NCI-H1092 (cell line): ENCODE measurements around the gene GID4.
A peak's percentile ranks its signal among the peaks of the same experiment; 100 is the strongest.

Source experiments
- DNase-seq: peaks from one replicate; lab custom pipeline; 2025; lab: John Stamatoyannopoulos, UW

GID4 gene

GRCh38 chr17:18044609-18045008, 5.4 kb downstream of the GID4 start:
- DNase-seq, result no peak

DNA sequence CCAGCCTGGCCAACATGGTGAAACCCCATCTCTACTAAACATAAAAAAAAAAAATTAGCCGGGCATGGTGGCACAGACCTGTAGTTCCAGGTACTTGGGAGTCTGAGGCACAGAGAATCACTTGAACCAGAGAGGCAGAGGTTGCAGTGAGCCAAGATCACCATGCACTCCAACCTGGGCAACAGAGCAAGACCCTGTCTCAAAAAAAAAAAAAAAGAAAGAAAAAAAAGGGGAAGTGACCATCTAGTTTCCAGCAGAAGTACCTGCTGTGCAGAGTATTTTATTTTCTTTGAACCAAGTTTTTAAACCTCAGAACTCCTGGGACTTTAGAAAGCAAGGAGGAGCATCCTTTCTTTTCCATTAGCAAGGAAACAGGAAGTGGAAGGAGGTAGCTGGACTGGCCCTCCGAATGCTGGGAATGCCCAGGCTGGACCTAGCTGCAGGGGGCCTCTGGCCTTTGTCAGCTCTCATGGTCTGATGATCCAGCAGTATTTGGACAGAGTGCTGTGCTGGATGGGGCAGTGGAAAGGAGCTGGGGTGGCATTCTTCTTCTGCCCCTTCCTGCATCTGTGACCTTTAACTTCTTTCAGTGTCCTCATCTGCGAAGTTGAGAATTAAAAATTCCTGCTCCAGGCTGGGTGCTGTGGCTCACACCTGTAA, 6.6 kb downstream of the GID4 start:
- DNase-seq, result no peak

DNA sequence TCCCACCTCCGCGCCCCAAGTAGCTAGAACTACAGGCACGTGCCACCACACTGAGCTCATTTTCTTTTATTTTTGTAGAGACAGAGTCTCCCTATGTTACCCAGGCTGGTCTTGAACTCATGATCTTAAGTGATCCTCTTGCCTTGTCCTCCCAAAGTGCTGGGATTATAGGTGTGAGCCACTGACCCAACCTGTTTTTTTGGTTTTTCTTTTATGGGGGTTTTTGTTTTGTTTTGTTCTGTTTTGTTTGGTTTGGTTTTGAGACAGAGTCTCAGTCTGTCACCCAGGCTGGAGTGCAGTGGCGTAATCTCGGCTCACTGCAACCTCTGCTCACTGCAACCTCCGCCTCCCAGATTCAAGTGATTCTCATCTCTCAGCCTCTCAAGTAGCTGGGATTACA, 16.4 kb downstream of the GID4 start:
- DNase-seq, result no peak

DNA sequence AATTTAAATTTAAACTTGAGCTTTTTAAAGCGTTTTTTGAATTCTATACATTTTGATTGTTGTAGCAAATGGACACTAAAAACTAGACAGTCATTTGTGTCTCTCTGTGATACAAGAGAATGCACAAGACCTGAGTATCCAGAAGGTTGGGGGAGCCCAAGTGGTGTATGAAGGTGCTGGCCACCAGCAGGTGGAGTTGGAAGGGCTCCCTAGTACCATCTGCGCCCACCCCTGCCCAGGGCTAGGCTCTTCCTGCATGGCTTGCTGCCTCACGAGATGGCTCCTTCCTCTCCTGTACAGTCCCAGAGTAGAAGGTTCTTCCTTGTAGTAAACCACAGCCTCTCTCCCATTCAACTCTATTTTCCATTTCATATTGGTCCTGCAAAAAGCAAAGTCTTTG, 17.0 kb downstream of the GID4 start:
- no peak for DNase-seq

DNA sequence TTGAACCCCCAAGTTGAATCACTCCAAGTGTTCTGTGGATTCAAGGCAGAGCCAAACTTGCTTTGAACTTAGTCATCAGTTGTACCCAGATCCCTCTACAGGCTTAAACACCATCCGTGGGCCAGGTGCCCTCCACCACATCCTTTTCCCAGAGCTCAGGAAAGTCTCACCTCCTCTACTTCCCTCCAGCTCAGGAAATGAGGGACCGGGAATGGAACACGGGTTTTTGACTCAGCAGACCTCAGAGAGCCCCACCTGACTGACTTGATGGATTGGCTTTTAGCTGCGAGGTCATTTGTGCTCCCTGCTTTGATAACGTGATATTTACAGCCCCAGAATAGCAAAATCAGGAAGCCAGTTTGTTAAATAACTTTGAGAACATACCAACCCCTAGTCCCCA, 20.1 kb downstream of the GID4 start:
- no peak for DNase-seq

DNA sequence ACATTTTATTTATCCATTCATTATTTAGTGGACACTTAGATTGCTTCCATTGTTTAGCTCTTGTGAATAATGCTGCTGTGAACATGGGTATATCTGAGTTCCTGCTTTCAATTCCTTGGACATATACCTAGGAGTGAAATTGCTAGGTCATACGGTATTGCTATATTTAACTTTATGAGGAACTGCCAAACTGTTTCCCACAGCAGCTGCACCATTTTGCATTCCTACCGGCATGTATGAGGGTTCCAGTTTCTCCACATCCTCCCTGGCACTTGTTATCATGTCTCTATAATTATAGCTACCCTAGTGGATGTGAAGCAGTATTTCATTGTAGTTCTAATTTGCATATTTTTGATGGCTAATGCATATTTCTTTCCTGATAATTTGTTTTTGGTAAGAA, 24.8 kb downstream of the GID4 start:
- DNase-seq, result no peak

- no peak for DNase-seq
Measured at GRCh38 chr17:18065546-18065945, 26.3 kb downstream of the GID4 start.

GRCh38 chr17:18066866-18067265, 27.7 kb downstream of the GID4 start:
- DNase-seq, result no peak

- DNase-seq, result no peak
Measured at GRCh38 chr17:18069101-18069500, 29.9 kb downstream of the GID4 start.

DNA sequence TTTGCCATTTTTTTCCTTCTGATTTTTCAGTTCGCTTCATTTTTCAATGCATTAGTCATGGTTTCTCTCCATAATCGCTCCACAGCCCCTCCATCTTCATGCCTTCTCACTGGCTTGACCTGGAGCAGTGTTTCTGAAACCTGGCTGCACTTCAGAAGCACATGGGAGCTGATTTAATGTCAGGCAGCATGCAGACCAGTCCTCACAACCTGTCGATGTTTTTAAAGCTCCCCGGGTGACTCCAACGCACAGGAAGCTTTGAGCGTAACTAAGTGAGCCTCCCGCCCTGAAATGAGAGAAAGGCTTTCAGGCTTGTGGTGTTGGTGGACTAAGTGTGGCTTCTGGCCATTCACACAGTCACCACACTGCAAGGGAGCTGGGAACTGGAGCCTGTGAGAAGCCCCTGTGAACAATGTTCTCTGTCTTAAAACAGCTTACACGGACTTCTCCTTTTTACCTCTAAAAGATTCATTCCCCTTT, 31.7 kb downstream of the GID4 start:
- no peak for DNase-seq

DNA sequence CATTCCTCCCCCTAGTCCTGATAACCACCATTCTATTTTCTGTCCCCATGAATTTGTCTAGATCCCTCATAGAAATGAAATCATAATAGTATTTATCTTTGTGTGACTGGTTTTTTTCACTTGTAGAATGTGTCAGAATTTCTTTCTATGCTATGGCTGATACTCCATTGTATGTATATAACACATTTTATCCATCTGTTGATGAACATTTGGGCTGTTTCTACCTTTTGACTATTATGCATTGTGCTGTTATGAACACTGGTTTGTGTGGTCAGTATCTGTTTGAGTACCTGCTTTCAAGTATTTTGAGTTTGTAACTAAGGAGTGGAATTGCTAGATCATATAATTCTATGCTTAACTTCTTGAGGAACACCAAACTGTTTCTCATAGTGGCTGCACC, 32.5 kb downstream of the GID4 start:
- no peak for DNase-seq

DNA sequence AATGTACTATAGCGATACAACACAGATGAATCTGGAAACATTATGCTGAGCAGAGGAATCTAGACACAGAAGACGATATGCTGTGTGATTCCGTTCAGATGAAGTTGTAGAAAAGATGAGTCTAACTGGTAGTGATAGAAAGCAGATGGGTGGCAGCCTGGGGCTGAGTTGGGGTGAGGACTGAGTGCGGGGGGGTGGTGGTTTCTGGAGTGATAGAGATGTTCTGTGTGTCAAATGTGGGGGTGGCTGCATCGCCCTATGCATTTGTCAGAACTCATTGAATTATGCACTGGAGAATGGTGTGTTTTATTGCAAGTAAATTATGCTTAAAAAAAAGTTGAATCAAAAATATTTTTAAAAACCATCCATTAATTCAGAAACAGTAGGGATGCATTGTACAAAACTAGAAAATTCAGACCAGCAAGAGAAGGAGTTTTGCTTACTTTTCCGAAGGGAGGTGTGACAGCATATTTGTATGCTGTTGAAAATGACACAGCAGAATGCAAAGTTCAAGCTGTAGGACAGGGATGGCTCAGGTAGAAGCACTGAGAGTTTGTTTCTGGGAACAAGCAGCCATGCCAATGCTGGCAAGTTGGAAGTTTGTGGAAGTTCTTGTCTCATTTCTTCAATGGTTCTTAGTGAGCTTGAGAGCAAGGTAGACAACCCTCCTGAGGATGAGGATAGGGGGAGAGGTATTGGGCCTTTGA, 35.5 kb downstream of the GID4 start:
- no peak for DNase-seq

- DNase-seq, result no peak
Measured at GRCh38 chr17:18076936-18077335, 37.7 kb downstream of the GID4 start.

GRCh38 chr17:18079543-18079942, 40.3 kb downstream of the GID4 start:
- no peak for DNase-seq

DNA sequence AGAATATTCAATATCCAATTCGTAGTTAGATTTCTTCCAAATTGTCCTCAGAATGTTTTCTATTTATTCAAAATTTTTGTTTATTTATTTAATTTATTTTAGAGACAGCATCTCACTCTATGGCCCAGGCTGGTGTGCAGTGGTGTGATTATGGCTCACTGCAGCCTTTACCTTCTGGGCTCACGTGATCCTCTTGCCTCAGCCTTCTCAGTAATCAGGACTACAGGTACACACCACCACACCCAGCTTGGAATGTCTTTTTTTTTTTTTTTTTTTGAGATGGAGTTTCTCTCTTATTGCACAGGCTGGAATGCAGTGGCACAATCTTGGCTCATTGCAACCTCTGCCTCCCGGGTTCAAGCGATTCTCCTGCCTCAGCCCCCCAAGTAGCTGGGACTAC, 45.0 kb downstream of the GID4 start:
- DNase-seq, result no peak

DNA sequence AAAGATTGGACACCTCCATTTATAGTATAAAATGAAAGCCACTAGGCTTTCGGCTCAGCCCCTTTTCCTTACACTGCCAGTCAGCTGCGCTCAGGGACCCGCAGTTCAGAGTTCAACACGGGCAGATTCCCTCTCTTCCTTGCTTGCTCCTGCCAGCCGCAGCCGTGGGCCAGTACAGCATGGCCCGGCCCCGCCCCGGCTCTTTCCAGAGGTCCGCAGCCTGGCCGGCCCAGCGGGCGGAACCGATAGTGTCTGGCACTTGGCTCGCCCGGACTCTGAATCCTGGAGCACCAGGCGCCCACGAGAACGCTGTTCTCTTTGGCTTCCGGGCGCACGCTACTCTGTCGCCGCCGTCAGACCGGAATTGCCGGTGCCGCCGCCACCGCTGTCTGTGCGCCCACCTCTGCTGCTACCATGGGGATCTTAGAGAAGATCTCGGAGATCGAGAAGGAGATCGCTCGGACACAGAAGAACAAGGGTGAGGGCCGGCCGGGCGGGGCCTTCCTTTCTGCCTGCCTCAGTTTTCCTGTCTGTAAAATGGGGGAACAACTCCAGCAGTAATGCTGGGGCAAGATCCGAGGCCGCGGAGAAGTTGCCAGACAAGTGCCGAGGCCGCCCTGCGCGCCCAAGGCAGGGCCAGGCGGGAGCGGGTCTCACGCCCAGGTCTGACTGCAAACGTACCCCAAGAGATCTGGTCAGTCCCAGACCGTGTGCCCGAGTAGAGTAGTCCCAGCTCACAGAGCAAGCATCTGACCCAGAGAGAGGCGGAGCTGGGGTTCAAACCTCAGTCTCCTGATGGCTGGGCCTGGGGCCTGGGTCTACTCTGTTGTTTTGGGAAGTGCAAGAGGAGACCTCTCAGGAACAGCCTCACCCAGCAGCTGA, 48.6 kb downstream of the GID4 start, which contains the start of gene DRG2:
Gene DRG2 (plus strand): TSS at position 339 of the 882 bp plus-strand sequence. CDS start 76 bp downstream, at position 415.
- DNase-seq, result peak; percentile 77

- no peak for DNase-seq
Measured at GRCh38 chr17:18089613-18090012, 50.4 kb downstream of the GID4 start.

- no peak for DNase-seq
Measured at GRCh38 chr17:18093616-18094408, 54.6 kb downstream of the GID4 start.

DNA sequence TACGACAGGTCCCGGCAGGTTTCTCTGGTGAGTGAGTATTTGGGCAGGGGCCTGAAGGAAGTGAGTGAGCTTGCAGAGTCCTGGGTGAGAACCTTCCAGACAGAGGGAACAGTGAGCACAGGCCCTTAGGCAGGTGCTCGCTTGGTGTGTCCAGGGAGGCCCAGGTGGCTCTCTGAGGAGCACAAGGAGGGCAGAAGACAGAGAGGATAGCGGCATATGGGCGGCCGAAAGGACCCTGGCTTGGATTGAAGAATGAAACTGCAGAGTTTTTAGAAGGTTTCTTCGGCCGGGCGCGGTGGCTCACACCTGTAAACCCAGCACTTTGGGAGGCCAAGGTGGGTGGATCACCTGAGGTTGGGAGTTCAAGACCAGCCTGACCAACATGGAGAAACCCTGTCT, 55.2 kb downstream of the GID4 start:
- DNase-seq, result no peak

GRCh38 chr17:18099516-18099915, 60.3 kb downstream of the GID4 start:
- DNase-seq, result no peak

GRCh38 chr17:18100616-18101015, 61.4 kb downstream of the GID4 start:
- DNase-seq, result no peak

DNA sequence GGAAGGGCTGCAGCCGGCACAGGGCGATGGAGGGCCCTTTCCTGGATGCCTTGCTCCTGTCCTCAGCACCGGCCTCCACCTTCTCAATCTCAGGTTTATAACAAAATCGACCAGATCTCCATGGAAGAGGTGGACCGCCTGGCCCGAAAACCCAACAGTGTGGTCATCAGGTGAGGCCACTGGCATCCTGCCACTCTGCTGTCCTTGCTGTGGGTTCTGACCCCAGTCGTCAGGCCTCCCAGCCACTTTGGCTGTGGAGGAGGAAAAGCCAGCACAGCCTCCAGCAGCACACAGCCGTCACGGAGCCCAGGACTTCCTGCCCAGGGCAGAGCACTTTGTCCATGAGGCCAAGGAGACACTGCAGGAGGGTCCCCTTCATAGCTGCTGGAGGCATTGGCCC, 62.6 kb downstream of the GID4 start:
- DNase-seq, result no peak
